ENCODE data around the gene FSTL4.

DNA sequence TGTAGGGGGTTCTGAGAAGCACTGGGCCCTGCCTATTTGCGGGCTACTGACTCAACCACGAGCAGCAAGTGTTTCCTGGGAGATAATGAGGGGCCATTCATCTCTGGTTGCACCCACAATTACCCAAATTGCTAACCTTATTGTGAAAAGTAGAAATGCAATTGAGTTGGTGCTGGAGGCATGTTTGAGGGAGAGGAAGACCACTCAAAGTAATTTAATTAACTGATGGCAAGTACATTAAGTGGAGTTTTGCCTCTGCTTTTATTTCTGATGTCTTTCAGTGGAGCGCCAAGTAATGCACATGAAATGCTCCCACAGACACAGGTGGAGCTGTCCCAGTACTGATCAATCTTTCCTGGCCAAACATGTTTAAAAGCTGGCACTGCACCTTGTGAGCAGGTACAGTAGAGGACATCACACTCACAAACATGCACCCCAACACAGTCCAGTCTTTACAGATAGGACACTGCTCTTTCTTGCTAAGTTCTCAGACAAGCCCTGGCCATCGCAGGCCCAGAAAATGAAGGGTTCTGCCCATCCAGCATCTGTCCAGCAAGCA, 365.1 kb downstream of the FSTL4 start:
- no peak for TF ChIP-seq POLR2A (IDR thresholded peaks at IDR 0.05)
- no peak for TF ChIP-seq CTCF (IDR thresholded peaks at IDR 0.05 in 4 of 5, conservative IDR thresholded peaks at IDR 0.05 in 1 of 5)

Data from gastrocnemius medialis (tissue), 4 donors.